Stimulated activated CD8-positive, alpha-beta memory T cell treated with anti-CD3 and anti-CD28 coated beads, Interleukin-7, amount 100 ng/mL, for 48 hours (primary cell): Measurements from ENCODE around the gene SERPINB11.
"Not testable (repeated sequence)": the region's sequence is repeated elsewhere in the genome, so short reads cannot be mapped to it uniquely, and the experiment has no call there.

Experiments
- DNase-seq, 2 donors: peaks; one replicate each; pipeline ENCODE4 v3.0.0-alpha.2; 2020; ENCODE audit warnings: low read depth in 1 of 2; ENCODE audit errors: extremely low read depth in 1 of 2

The SERPINB11 gene

DNA sequence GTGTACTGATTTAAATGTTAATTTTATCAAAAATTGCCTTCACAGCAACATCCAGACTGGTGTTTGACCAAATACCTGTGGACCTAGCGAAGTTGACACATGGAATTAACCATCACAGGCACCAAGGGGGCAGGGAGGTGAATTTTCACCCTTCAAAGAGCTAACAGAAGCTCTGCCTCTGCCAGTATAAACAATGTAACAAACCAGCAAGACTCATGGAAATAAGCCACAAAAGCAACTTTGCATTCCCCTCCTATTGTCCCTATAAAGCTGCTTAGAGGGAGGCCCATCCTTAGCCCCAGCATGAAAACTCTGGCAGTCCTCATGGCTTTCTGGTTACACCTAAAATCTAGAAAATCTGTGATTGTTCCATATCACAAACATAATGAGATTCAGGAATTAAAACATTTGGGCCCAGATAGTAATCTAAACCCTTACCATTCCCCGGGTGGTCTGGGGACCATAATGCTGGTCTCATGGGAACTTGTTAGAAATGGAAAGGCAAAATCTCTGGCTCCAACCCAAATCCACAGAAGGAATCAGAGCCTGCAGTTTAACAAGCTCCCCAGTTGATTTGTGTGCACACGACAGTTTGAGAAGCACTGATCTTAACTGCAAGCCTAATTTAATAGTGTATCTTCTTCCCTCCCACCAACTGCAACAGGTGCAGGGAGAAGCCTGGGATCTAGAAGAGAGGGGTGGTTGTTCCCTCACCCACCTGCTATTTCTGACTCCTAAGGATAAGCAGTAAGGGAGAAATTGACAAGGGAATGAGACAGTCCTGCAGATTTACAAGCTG lies 23.1 kb downstream of the SERPINB11 start:
- no peak for DNase-seq

DNA sequence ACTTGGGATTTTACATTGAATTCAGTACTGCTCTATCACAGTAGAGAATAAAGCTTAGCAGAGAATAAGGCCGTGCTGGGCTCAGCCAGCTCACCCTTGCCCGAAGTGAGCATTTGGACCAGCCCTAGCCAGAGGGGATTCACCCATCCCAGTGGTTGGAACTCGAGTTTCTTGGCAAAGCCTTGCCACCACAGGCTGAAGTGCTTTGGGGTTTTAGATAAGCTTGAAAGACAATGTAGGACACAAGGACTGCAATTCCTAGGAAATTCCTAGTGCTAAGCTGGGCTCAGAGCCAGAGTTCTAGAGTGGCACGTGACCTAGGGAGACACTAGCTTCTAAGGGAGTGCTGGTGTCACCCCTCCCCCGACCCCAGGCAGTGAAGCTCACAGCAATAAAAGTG lies 28.0 kb downstream of the SERPINB11 start:
- DNase-seq = no peak

DNA sequence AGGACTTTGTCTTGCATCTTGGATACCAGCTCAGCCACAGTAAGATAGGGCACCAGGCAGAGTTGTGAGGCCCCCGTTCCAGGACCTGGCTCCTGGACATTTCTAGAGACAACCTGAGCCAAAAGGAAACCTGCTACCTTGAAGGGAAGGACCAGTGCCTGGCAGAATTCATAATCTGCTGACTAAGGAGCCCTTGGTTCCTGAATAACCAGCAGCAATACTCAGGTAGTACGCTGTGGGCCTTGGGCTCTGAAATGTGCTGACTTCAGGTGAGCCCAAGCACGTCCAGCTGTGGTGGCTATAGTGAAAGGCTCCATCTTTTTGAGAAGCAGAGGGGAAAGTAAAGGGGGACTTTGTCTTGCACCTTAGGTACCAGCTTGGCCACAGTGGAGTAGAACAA lies 28.5 kb downstream of the SERPINB11 start:
- DNase-seq = no peak

DNA sequence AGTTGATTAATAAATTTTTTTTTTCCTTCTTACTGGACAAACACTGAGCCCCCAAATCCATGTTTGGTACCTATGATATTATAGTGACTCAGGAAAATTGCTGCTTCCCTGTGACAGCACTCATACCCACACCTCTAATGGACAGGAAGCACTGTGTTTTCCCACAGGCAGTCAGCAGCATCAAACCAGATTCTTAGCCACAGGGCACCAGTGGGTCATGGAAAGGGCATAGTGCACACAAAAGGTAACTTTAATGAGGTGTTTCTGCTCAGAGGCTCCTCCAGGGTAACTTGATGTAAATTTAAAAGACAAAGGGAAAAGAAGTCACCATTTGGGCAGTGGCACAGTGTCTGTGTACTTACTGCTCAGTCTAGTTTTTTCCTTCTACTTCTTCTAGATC lies 34.1 kb downstream of the SERPINB11 start:
- DNase-seq = no peak

DNA sequence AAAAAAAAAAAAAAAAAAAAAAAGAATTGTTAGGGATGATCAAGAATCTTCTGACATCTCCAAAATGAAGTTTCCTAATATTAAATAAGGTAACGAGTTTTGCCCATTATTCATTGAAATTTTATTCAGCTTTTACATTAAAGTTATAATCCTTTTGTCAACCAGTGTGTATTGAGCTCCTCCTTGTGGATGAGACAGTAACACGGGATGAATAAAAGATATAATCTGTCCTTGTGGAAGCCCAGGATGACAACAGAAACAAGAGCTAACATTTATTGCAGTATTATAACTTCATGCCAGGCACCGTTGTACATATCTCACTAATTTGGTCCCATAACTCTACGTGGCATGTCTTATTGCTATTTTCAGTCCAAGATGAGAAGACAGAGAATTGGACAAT lies 39.0 kb downstream of the SERPINB11 start:
- no peak for DNase-seq

DNA sequence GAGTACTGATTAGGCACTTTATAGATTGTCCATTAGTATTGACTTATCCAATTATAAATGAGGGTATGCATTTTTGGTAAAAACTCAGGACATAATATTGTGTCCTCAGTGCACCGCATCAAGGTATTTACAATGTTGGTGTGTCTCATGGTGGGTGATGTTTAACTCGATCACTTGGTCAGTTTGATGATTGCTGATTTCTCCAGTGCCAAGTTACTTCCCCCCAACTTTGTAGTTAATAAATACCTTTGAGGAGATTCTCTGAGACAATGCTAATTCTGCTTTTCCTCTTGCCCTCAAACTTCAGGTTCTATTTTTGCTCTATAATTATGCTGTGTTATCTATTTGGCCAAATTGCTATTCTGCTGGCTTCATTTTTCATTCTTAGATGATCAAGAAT lies 44.2 kb downstream of the SERPINB11 start:
- no peak for DNase-seq

DNA sequence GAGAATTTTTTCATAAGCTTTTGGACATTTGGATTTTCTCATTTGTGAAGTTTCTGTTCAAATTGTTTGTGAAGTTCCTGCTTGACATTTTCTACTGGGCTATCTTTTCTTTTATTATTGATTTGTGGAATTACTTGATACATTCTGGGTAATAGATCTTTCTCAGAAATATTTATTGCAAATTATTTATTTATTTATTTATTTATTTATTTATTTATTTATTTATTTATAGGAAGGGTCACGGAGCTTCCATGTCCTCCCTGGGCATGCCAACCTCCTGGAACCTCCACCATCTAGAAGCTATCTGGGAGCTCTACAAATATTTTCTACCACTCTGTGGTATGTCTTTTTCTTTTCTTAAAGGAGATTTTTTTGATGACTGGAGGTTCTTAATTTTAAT lies 46.7 kb downstream of the SERPINB11 start:
- DNase-seq = no peak

DNA sequence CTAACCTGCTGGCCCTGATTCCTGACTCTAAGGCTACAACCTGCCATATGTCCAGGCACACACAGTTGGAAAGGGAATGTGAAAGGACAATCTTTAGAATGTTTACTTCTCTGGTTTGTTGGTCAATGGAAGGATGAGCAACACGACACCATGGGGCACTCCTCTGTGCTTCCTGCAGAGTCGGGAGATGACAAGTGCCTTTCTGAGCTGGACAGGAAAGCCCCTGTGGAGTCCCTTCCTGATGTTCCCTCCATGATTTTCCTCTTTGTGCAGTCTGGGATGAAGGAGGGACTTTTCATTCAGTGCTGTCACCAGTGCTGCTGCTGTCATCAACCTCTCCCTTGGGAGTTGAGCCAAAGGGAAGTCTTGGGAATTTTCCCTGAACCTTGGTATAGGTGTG lies 49.9 kb downstream of the SERPINB11 start:
- no peak for DNase-seq

DNA sequence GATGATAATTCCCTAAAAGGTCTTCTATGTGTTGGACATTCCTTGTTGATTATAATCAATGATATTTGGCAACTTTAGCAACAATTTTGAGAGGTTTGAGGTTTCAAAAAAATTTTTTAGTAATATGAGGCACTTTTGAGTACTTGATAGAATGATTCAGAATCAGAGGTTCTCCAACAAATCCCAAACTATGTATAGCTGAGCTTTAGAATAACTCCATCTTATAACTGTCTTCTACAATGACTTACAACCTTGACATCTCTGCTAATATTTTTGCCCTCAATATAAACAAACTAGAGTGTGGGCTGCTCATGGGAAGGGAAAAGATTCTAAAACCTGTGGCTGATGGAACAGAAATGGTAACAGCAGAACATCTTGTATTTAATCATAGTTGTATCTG lies 50.9 kb downstream of the SERPINB11 start:
- no peak for DNase-seq

DNA sequence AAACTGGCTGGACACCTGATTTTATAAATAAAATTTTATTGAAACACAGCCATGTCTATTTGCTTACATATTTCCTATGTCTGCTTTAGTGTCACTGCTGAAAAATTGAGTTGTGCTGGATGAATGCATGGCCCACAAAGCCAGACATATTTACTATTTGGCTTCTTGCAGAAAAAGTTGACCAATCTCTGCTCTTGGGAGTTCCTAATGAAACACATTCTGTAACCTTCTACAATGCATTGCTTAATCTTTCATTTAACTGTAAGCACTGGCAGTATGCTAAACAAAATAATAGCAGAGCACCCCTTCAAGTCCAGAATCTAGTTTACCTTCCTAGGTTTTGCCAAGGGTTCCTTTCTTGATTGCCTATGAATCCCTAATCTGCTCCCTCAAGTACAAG lies 54.8 kb downstream of the SERPINB11 start:
- DNase-seq = no peak

DNA sequence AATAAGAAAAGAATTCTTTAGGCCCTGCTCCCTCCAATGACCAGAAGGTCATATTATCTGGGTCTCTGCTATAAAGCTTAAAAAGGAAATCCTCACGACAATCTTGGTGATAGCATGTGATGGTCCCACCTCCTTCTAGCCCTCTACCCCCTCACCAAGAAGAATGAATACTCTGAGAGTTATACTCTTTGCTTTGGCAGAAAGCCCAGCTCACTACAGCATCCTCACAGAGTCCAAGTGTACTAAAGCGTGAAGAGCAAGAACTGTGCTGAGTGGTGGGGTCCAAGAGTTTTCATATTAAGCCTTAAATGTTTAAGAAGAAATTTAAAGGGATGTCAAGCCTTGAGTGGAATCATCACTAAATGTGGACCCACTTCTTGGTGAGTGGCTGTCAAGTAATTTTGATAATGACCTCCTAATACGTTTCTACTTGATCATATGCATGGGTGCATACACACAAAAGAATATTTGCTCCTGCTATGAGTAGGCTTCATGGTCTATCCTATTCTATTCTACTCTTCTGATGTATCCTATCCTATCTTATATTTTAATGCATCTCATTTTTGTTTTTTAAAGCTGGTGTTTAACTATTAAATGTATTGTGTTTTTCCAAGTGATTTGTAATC lies 56.0 kb downstream of the SERPINB11 start:
- DNase-seq = no peak

DNA sequence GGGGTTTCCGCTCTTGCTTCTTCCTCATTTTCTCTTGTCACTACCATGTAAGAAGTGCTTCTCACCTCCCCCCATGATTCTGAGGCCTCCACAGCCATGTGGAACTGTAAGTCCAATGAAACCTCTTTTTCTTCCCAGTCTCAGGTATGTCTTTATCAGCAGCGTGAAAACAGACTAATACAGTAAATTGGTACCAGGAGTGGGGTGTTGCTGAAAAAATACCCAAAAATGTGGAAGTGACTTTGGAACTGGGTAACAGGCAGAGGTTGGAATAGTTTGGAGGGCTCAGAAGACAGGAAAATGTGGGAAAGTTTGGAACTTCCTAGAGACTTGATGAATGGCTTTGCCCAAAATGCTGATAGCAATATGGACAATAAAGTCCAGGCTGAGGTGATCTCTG lies 57.0 kb downstream of the SERPINB11 start:
- DNase-seq = not testable (repeated sequence)

DNA sequence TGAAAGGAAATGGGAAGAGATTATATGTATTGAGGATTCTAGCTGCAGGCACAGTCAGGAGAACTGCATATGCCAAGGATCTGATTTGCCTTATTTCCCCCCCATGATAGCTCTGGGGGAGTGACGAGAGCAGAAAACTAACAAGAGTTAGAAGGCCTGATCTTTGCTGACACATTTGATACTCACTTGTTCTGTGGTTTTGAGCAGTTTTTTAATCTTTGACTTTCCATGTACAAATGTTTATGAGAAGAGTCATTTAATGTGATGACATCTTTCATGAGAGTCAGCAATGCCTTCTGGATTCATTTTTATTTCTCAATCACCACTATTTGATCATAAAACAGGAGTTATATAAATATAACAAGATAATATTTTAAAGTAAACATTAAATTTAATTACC lies 59.8 kb downstream of the SERPINB11 start:
- no peak for DNase-seq

DNA sequence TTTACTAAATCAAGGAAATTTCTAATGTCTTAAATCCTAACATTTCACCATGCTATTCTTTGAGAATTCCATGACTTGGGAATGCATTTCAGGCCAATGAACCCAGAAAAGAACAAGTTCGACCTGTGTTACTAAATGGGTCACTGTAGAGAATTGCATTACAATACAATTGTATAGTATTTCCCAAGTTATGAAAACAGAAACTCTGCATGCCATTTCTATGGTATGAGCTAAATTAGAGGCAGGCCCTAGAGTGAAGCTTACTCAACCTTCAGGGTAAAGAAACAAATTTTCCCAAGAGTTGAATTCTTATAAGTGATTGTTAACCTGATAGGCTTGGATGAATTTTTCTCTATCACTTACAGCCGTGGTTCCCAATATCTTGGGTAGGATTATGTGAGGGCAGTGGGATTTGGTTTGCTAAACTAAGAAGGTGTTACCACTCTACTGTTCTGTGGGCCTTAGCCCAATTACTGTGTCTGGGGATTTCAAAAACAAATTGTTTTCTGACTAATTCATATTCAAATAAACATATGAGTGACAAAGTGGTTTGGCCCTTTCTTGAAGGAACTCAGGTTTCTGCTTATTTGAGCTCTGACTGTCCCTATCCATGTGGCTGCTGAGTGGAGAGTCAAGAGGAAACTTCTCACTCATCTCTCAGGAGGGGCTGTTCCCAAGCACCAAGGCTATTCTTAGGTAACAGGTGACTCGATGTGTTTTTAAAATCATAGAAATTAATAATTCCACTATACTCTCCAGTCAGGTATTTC lies 61.3 kb downstream of the SERPINB11 start:
- DNase-seq = no peak

DNA sequence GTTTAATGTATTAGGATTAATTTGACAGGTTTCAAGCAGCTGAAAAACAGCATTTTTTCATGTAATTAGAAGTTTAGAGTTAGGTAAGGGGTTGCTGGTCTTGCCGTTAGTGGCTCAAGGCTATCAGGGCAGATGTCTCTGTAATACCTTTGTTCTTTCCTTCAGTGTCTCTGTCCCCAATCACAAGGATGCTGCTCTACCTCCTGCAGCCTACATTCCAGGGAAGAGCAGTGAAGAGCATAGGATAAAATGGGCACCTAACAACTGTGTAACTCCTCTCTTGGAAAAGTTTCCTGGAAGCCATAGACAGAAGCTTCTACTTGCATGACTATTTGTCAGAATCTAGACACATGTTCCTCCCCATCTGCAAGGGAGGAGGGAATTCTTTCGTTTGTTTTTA lies 63.1 kb downstream of the SERPINB11 start:
- no peak for DNase-seq
